Stimulated activated CD4-positive, alpha-beta T cell treated with anti-CD3 and anti-CD28 coated beads, Interleukin-1b, Interleukin-23, amount 100 ng/mL, for 48 hours (primary cell): Measurements from ENCODE around the gene E2F8.

Experiments
- DNase-seq: peaks from one replicate; pipeline ENCODE4 v3.0.0-alpha.2; 2020

E2F8 gene

DNA sequence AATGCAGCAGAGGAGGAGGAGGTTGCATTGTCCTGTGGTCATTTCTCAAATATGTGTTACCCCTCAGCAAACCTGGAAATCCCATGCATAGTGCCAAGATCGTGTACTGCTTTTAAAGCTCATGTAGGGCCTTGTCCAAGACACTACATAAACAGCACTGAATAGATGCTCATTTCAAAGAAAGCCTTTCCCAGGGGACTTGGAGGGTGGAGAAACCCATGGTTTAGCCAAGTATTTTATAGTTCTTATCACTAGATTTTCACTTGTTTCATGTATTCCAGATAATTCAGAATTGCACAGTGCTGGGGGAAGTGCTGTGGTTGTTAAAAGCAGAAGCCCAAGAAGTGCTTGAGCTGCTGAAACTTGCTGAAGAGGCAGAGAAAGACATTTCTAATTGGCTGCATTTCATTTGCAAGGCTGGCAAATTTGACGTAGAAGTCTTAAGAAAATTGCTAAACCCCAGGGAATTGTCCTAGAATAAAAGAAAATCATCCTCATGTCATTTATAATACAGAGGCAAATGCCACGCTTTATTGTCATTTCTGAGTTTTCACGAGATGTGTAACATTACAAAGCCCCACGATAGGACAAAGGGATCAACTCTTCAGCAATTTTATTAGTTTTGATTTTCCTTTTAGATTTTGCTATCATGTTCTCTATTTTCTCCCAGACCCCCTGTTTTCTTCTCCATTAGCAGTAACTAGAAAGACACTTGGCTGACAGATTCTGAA lies 59.0 kb downstream of the E2F8 start:
- DNase-seq: no peak

DNA sequence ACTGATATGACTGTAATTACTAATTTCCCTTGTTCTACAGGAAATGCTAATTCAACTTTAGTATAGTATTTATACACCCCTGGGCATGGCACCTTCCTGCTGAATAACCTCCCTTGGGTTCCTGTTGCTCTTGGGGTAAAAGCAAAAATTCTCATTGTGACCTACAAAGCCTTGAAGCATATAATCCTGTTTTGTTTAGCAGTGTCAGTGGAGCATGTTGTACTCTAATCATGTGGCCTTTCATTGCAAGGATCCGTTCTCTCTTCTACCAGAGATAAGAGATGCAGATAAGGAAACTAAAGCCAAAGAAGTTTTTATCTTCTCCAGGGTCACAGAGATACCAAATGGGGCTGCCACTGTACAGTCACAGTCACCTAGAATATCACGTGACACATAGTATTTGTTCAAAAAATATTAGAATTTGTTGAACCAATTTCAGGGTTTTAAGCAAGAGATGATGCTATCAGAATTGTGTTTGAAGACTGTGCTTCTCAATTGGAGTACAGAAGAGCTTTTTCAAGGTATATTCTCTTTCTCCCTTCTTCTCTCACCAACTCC lies 64.0 kb downstream of the E2F8 start:
- DNase-seq: no peak
